ENCODE data around the gene DPAGT1.

DNA sequence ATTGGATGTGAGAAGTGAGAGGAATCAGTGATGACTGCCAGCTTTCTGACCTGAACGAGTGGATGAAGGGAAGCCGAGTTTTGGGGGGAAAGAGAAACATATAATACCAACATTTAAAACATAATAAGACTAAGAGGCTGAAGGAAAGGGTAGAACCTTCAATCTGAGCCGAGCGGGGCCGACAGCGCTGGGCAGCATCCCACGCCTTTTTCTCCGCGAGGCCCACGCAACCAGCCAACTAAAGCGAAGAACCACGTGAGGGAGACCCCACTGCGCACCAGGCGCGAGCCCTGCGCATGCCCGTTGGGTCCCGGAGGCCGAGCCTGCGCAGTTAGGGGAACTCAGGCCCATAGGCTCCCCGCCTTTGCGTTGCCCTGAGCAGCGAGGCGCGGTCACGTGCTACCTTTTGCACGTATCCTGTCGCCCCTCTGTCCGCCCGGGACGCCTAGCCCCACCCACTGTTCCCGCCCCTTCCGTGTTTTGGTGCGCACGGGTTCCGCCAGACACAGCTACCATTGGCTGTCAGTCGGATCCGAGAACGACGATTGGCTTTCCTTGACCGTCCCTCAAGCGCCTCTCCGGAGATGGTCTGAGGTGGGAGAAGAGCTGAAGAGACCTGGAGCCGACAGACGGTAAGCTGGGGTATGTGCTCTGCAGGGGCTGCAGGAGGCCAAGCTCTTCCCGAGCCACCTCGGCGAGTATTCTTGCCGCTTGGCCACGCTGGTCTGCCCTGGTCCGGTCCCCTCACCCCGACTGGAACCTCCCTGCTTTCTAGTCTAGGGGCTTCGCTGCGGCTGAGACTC lies 19.6 kb upstream of the DPAGT1 start, which contains the start of gene HINFP:
- TF ChIP-seq, protein P1, sequence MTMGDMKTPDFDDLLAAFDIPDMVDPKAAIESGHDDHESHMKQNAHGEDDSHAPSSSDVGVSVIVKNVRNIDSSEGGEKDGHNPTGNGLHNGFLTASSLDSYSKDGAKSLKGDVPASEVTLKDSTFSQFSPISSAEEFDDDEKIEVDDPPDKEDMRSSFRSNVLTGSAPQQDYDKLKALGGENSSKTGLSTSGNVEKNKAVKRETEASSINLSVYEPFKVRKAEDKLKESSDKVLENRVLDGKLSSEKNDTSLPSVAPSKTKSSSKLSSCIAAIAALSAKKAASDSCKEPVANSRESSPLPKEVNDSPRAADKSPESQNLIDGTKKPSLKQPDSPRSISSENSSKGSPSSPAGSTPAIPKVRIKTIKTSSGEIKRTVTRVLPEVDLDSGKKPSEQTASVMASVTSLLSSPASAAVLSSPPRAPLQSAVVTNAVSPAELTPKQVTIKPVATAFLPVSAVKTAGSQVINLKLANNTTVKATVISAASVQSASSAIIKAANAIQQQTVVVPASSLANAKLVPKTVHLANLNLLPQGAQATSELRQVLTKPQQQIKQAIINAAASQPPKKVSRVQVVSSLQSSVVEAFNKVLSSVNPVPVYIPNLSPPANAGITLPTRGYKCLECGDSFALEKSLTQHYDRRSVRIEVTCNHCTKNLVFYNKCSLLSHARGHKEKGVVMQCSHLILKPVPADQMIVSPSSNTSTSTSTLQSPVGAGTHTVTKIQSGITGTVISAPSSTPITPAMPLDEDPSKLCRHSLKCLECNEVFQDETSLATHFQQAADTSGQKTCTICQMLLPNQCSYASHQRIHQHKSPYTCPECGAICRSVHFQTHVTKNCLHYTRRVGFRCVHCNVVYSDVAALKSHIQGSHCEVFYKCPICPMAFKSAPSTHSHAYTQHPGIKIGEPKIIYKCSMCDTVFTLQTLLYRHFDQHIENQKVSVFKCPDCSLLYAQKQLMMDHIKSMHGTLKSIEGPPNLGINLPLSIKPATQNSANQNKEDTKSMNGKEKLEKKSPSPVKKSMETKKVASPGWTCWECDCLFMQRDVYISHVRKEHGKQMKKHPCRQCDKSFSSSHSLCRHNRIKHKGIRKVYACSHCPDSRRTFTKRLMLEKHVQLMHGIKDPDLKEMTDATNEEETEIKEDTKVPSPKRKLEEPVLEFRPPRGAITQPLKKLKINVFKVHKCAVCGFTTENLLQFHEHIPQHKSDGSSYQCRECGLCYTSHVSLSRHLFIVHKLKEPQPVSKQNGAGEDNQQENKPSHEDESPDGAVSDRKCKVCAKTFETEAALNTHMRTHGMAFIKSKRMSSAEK (CRISPR knock-in tag; IDR thresholded peaks at IDR 0.05; ENCODE audit: borderline replicate concordance): no peak
- TF ChIP-seq, protein P2, sequence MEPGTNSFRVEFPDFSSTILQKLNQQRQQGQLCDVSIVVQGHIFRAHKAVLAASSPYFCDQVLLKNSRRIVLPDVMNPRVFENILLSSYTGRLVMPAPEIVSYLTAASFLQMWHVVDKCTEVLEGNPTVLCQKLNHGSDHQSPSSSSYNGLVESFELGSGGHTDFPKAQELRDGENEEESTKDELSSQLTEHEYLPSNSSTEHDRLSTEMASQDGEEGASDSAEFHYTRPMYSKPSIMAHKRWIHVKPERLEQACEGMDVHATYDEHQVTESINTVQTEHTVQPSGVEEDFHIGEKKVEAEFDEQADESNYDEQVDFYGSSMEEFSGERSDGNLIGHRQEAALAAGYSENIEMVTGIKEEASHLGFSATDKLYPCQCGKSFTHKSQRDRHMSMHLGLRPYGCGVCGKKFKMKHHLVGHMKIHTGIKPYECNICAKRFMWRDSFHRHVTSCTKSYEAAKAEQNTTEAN (CRISPR knock-in tag; IDR thresholded peaks at IDR 0.05): no peak
- TF ChIP-seq, protein P3, sequence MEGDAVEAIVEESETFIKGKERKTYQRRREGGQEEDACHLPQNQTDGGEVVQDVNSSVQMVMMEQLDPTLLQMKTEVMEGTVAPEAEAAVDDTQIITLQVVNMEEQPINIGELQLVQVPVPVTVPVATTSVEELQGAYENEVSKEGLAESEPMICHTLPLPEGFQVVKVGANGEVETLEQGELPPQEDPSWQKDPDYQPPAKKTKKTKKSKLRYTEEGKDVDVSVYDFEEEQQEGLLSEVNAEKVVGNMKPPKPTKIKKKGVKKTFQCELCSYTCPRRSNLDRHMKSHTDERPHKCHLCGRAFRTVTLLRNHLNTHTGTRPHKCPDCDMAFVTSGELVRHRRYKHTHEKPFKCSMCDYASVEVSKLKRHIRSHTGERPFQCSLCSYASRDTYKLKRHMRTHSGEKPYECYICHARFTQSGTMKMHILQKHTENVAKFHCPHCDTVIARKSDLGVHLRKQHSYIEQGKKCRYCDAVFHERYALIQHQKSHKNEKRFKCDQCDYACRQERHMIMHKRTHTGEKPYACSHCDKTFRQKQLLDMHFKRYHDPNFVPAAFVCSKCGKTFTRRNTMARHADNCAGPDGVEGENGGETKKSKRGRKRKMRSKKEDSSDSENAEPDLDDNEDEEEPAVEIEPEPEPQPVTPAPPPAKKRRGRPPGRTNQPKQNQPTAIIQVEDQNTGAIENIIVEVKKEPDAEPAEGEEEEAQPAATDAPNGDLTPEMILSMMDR (IDR thresholded peaks at IDR 0.05): no peak
- TF ChIP-seq, protein P4, sequence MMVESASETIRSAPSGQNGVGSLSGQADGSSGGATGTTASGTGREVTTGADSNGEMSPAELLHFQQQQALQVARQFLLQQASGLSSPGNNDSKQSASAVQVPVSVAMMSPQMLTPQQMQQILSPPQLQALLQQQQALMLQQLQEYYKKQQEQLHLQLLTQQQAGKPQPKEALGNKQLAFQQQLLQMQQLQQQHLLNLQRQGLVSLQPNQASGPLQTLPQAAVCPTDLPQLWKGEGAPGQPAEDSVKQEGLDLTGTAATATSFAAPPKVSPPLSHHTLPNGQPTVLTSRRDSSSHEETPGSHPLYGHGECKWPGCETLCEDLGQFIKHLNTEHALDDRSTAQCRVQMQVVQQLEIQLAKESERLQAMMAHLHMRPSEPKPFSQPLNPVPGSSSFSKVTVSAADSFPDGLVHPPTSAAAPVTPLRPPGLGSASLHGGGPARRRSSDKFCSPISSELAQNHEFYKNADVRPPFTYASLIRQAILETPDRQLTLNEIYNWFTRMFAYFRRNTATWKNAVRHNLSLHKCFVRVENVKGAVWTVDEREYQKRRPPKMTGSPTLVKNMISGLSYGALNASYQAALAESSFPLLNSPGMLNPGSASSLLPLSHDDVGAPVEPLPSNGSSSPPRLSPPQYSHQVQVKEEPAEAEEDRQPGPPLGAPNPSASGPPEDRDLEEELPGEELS (CRISPR knock-in tag; IDR thresholded peaks at IDR 0.05): 0 out of 2 replicates have a peak, but pooled peaks have one; percentile 20
- TF ChIP-seq NFYB (CRISPR knock-in tag; conservative IDR thresholded peaks at IDR 0.05; ENCODE audit: low read depth): peak; percentile 95
- TF ChIP-seq, protein P5, sequence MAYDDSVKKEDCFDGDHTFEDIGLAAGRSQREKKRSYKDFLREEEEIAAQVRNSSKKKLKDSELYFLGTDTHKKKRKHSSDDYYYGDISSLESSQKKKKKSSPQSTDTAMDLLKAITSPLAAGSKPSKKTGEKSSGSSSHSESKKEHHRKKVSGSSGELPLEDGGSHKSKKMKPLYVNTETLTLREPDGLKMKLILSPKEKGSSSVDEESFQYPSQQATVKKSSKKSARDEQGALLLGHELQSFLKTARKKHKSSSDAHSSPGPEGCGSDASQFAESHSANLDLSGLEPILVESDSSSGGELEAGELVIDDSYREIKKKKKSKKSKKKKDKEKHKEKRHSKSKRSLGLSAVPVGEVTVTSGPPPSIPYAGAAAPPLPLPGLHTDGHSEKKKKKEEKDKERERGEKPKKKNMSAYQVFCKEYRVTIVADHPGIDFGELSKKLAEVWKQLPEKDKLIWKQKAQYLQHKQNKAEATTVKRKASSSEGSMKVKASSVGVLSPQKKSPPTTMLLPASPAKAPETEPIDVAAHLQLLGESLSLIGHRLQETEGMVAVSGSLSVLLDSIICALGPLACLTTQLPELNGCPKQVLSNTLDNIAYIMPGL (CRISPR knock-in tag; IDR thresholded peaks at IDR 0.05): no peak
- TF ChIP-seq RORB (CRISPR knock-in tag; IDR thresholded peaks at IDR 0.05): no peak
- TF ChIP-seq, protein P6, sequence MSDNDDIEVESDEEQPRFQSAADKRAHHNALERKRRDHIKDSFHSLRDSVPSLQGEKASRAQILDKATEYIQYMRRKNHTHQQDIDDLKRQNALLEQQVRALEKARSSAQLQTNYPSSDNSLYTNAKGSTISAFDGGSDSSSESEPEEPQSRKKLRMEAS (CRISPR knock-in tag; IDR thresholded peaks at IDR 0.05): peak; percentile 96
- TF ChIP-seq, protein P7, sequence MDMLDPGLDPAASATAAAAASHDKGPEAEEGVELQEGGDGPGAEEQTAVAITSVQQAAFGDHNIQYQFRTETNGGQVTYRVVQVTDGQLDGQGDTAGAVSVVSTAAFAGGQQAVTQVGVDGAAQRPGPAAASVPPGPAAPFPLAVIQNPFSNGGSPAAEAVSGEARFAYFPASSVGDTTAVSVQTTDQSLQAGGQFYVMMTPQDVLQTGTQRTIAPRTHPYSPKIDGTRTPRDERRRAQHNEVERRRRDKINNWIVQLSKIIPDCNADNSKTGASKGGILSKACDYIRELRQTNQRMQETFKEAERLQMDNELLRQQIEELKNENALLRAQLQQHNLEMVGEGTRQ (CRISPR knock-in tag; IDR thresholded peaks at IDR 0.05): peak; percentile 99
- no peak for TF ChIP-seq ATF1 (CRISPR knock-in tag; IDR thresholded peaks at IDR 0.05)
- TF ChIP-seq, protein P8, sequence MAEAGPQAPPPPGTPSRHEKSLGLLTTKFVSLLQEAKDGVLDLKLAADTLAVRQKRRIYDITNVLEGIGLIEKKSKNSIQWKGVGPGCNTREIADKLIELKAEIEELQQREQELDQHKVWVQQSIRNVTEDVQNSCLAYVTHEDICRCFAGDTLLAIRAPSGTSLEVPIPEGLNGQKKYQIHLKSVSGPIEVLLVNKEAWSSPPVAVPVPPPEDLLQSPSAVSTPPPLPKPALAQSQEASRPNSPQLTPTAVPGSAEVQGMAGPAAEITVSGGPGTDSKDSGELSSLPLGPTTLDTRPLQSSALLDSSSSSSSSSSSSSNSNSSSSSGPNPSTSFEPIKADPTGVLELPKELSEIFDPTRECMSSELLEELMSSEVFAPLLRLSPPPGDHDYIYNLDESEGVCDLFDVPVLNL (CRISPR knock-in tag; IDR thresholded peaks at IDR 0.05; ENCODE audit: borderline replicate concordance, low read depth): no peak

Measured in WTC11 (cell line).